K562 (cell line): ENCODE results near the gene CLCA1. TPM values are rescaled to one million over a fixed set of nuclear protein-coding genes. Genes with fewer than 3 reads are reported as not detected.
A peak's percentile ranks its signal among the peaks of the same experiment; 100 is the strongest.

Source experiments
- ATAC-seq: fragments of 200-7000 bp; cut with Tn5 transposase; 3 replicates; pipeline ENCODE4 v1.9.1; 2020; ENCODE audit warnings: moderate library complexity
- BruUV-seq: library from RNA; stranded (reverse); fragments of 400-500 nt; replicated peaks from 2 replicates; lab custom pipeline; 2021; lab: Mats Ljungman, UMichigan
- CTCF ChIA-PET: fragments of 300-600 bp; formaldehyde crosslinking; extraction: SDS; loops from one replicate; lab custom pipeline; 2021; ENCODE audit warnings: low intra/inter-chr PET ratio; lab: Yijun Ruan, JAX
- POLR2A ChIA-PET: fragments of 300-600, 350-650 bp; sonication (Branson Sonifier 250); formaldehyde crosslinking; extraction: SDS; loops from one replicate; lab custom pipeline; 2021; ENCODE audit warnings: antibody characterized with exemption, inconsistent platforms; lab: Yijun Ruan, JAX
- DNase-seq, 4 experiments: peaks; one replicate each; pipeline versions ENCODE4 v3.0.0 to v3.0.0-alpha.2; 2011 to 2018; ENCODE audit warnings: low spot score in 3 of 4, mixed read lengths in 3 of 4; ENCODE audit errors: extremely low read depth in 1 of 4
- FAIRE-seq: peaks from 2 replicates; lab custom pipeline; 2011; peaks lifted over from hg19 to GRCh38; lab: Jason Lieb, UNC
- H2AFZ ChIP-seq: 2 replicates; pipeline ENCODE4 v1.6.0; 2011; ENCODE audit warnings: low read depth, low read length, control low read depth, inconsistent platforms
- H3K27ac ChIP-seq: fragments of 200-600 bp; 3 replicates; pipeline ENCODE4 v1.8.0; 2011; ENCODE audit warnings: low read depth, mild to moderate bottlenecking, control low read depth, inconsistent platforms, low read length, moderate library complexity, mixed read lengths; ENCODE audit errors: extremely low read depth
- H3K27me3 ChIP-seq, 2 experiments: fragments of 300-600 bp in 1 of 2; 2 replicates in 1 of 2; 3 replicates in 1 of 2; pipeline versions ENCODE4 v1.6.0 to v1.8.0; 2011; ENCODE audit warnings: inconsistent platforms in 2 of 2, low read length in 2 of 2, mild to moderate bottlenecking in 1 of 2, mixed read lengths in 1 of 2, moderate library complexity in 1 of 2; ENCODE audit not compliant: control insufficient read depth in 2 of 2, insufficient read depth in 2 of 2
- H3K36me3 ChIP-seq: fragments of 300-600 bp; 3 replicates; pipeline ENCODE4 v1.8.0; 2011; ENCODE audit warnings: mild to moderate bottlenecking, low read length, inconsistent platforms; ENCODE audit not compliant: control insufficient read depth, insufficient read depth
- H3K4me1 ChIP-seq, 2 experiments: fragments of 200-600 bp in 1 of 2; replicated peaks in 1 of 2; 2 replicates in 1 of 2; 3 replicates in 1 of 2; pipeline versions ENCODE4 v1.5.1 to v1.8.0; 2011; ENCODE audit warnings: inconsistent platforms in 2 of 2, low read length in 2 of 2, mild to moderate bottlenecking in 1 of 2, mixed read lengths in 1 of 2, moderate library complexity in 1 of 2; ENCODE audit not compliant: control insufficient read depth in 2 of 2, insufficient read depth in 2 of 2
- H3K4me2 ChIP-seq: 2 replicates; pipeline ENCODE4 v1.6.1; 2011; ENCODE audit warnings: low read length, control low read depth, inconsistent platforms, mixed read lengths; ENCODE audit not compliant: insufficient read depth
- H3K4me3 ChIP-seq: fragments of 200-600 bp; sonication (generic), shearing (Covaris generic); 2 replicates; pipeline ENCODE4 v1.5.1; 2016; ENCODE audit warnings: control low read depth, inconsistent platforms
- H3K79me2 ChIP-seq: fragments of 200-600 bp; 3 replicates; pipeline ENCODE4 v1.8.0; 2011; ENCODE audit warnings: low read length, inconsistent platforms; ENCODE audit not compliant: control insufficient read depth, insufficient read depth
- H3K9ac ChIP-seq, 2 experiments: 2 replicates each; pipeline versions ENCODE4 v1.6.0 to v1.6.1; 2011; ENCODE audit warnings: low read depth in 2 of 2, low read length in 2 of 2, control low read depth in 1 of 2, inconsistent platforms in 1 of 2, mild to moderate bottlenecking in 1 of 2, mixed read lengths in 1 of 2; ENCODE audit not compliant: insufficient read depth in 1 of 2
- H3K9me1 ChIP-seq: one replicate; pipeline ENCODE4 v1.6.0; 2011; ENCODE audit warnings: inconsistent platforms, mild to moderate bottlenecking, low read length, moderate library complexity; ENCODE audit not compliant: control insufficient read depth, insufficient read depth
- H3K9me3 ChIP-seq: replicated peaks from 2 replicates; pipeline ENCODE4 v1.5.1; 2011; ENCODE audit warnings: low read depth, low read length, inconsistent platforms; ENCODE audit not compliant: control insufficient read depth, insufficient read depth
- H4K20me1 ChIP-seq: replicated peaks from 2 replicates; pipeline ENCODE4 v1.6.1; 2011; ENCODE audit warnings: low read length, inconsistent platforms, mixed read lengths; ENCODE audit not compliant: control insufficient read depth, insufficient read depth
- MCM2 ChIP-seq: fragments of 450-650 bp; IDR thresholded peaks from 2 replicates; pipeline ENCODE4 v1.6.1; 2017; ENCODE audit warnings: low read depth, mild to moderate bottlenecking
- MCM5 ChIP-seq: fragments of 450-650 bp; IDR thresholded peaks from 2 replicates; pipeline ENCODE4 v1.6.1; 2016; ENCODE audit warnings: low read depth
- NBN ChIP-seq: fragments of 450-650 bp; IDR thresholded peaks from 2 replicates; pipeline ENCODE4 v1.6.1; 2016; ENCODE audit warnings: low read depth, mild to moderate bottlenecking
- RCOR1 ChIP-seq, 2 experiments: IDR thresholded peaks; 2 replicates each; pipeline ENCODE4 v1.6.1; 2012; ENCODE audit warnings: low read depth in 2 of 2, low read length in 2 of 2, borderline replicate concordance in 1 of 2, improper control_type of control experiment in 1 of 2
- RHOXF2B ChIP-seq: fragments of 250-450 bp; sonication (Bioruptor Pico); conservative IDR thresholded peaks from 2 replicates; pipeline ENCODE4 v1.5.1; 2021
- RUNX1 ChIP-seq: sonication (generic); IDR thresholded peaks from 2 replicates; pipeline ENCODE4 v1.6.1; 2016; ENCODE audit warnings: antibody characterized with exemption, low read depth
- SIX5 ChIP-seq, 2 experiments: IDR thresholded peaks; 2 replicates each; pipeline ENCODE4 v1.6.1; 2011; ENCODE audit warnings: low read length in 2 of 2, borderline replicate concordance in 1 of 2, low read depth in 1 of 2, mild to moderate bottlenecking in 1 of 2, moderate library complexity in 1 of 2; ENCODE audit not compliant: insufficient read depth in 1 of 2
- SMAD4 ChIP-seq: fragments of 250-450 bp; sonication (Bioruptor Pico); conservative IDR thresholded peaks from 2 replicates; pipeline ENCODE4 v1.8.0; 2021; ENCODE audit warnings: inconsistent platforms, mild to moderate bottlenecking, moderate library complexity
- SOX6 ChIP-seq: fragments of 450-650 bp; IDR thresholded peaks from 2 replicates; pipeline ENCODE4 v1.6.1; 2014; ENCODE audit warnings: mild to moderate bottlenecking
- TOE1 ChIP-seq, 2 experiments: fragments of 450-650 bp in 1 of 2; sonication (generic) in 1 of 2; formaldehyde crosslinking in 1 of 2; IDR thresholded peaks; 2 replicates each; pipeline versions ENCODE4 v1.7.1 to v1.8.0; 2016 to 2022; ENCODE audit warnings: borderline replicate concordance in 2 of 2, mild to moderate bottlenecking in 2 of 2, antibody characterized with exemption in 1 of 2, inconsistent platforms in 1 of 2, low read depth in 1 of 2, missing genetic modification reagents in 1 of 2, moderate library complexity in 1 of 2
- ZC3H4 ChIP-seq: sonication (generic); formaldehyde crosslinking; IDR thresholded peaks from 2 replicates; pipeline ENCODE4 v1.9.0; 2021; ENCODE audit warnings: missing genetic modification reagents, borderline replicate concordance
- ZNF121 ChIP-seq: sonication (generic); formaldehyde crosslinking; conservative IDR thresholded peaks from 2 replicates; pipeline ENCODE4 v1.8.0; 2022; ENCODE audit warnings: missing genetic modification reagents
- ZNF134 ChIP-seq: fragments of 250-450 bp; sonication (Bioruptor Pico); conservative IDR thresholded peaks from 2 replicates; pipeline ENCODE4 v1.4.0; 2020
- ZNF232 ChIP-seq: sonication (generic); formaldehyde crosslinking; IDR thresholded peaks from 2 replicates; pipeline ENCODE4 v1.8.0; 2022; ENCODE audit warnings: mild to moderate bottlenecking, missing genetic modification reagents
- ZNF41 ChIP-seq: fragments of 250-450 bp; sonication (Bioruptor Pico); conservative IDR thresholded peaks from 2 replicates; pipeline ENCODE4 v1.4.0; 2020; ENCODE audit warnings: mild to moderate bottlenecking
- ZNF57 ChIP-seq: fragments of 450-650 bp; formaldehyde crosslinking; IDR thresholded peaks from 2 replicates; pipeline ENCODE4 v1.4.0; 2020; ENCODE audit warnings: mild to moderate bottlenecking, moderate library complexity
- WGBS: fragments of 100-300 bp; shearing (Covaris generic); methylation state at CpG from one replicate; pipeline ENCODE4 v1.1.6; 2016; ENCODE audit warnings: low coverage, mixed read lengths; ENCODE audit not compliant: insufficient coverage; ENCODE audit errors: missing lambda C conversion rate; 5-methylcytosine and 5-hydroxymethylcytosine counted together
- in situ Hi-C: fragments of 300-500 bp; cut with MboI; formaldehyde crosslinking; loops from 4 replicates; pipeline ENCODE4 v1.15.0; 2018; ENCODE audit warnings: inconsistent platforms, mixed read lengths
- intact Hi-C: fragments of 100-400 bp; cut with micrococcal nuclease; formaldehyde crosslinking; loops from 2 replicates; pipeline ENCODE4 v1.14.2; 2022
- polyA plus RNA-seq, 8 experiments: library from polyadenylated mRNA; depleted of rRNA in 4 of 8; stranded (reverse) in 5 of 8; unstranded in 3 of 8; fragments of >200 nt; fragmentation: Nextera tagmentation in 2 of 8; fragmentation: Illumina TruSeq in 1 of 8; extraction: Ambion mirVana in 2 of 8; extraction: Trizol in 1 of 8; gene quantifications; 2 replicates each; pipeline versions ENCODE4 v1.2.1 to v1.2.3, GENCODE V29; 2011 to 2014; ENCODE audit warnings: inconsistent platforms in 1 of 8, missing spikeins in 1 of 8
- total RNA-seq, 7 experiments: library from RNA; depleted of rRNA in 6 of 7; stranded (reverse); fragments of >200 nt in 6 of 7; fragmentation: Illumina TruSeq in 2 of 7; extraction: Trizol in 2 of 7; gene quantifications; 2 replicates each; pipeline versions ENCODE4 v1.2.1 to v1.2.3, GENCODE V29; 2011 to 2021; ENCODE audit warnings: low replicate concordance in 1 of 7
- TF ChIP-seq, protein P1 (sequence below): fragments of 200-800 bp; sonication (Bioruptor generic); IDR thresholded peaks from 2 replicates; pipeline ENCODE4 v1.6.1; 2017; ENCODE audit warnings: missing genetic modification characterization, missing compliant biosample characterization
- TF ChIP-seq, protein P2 (sequence below): sonication (generic); formaldehyde crosslinking; IDR thresholded peaks from 2 replicates; pipeline ENCODE4 v1.8.1; 2023; ENCODE audit warnings: missing genetic modification reagents, mild to moderate bottlenecking, borderline replicate concordance

CLCA1 gene
- total and polyA plus RNA-seq, 9 of the 15 experiments (the other 6 are each of a cell fraction or from before 2014, with no cell fraction given) = 0.03 to 0.08 (median 0.04) TPM; not detected in 6

- CTCF ChIA-PET = no interaction called here
- intact Hi-C loops = no loop called here
- in situ Hi-C loops = no loop called here
- no peaks in the 10 kb centered on the region for H3K9me3 ChIP-seq
- H3K27me3 ChIP-seq = no peaks in the 10 kb centered on the region; a peak in 1 of 5 replicates
- DNase-seq (peak in 1 of 4 experiments; percentile 25), FAIRE-seq (no peak), ATAC-seq (peak; percentile 82)
- no peak overlapping the region for H3K9ac ChIP-seq
- WGBS = 8% methylated on average over 3 of the region's 3 CpGs
- no peaks in the 10 kb centered on the region for H3K79me2 ChIP-seq
- no peaks in the 10 kb centered on the region for H3K36me3 ChIP-seq
- peak overlapping the region; percentile 25; the same call in 1 of the 2 replicates for H2AFZ ChIP-seq
- no peaks in the 10 kb centered on the region for H4K20me1 ChIP-seq
- peak overlapping the region; percentile 28; the same call in 1 of the 3 replicates for H3K27ac ChIP-seq
- no peaks in the 10 kb centered on the region; a peak in 1 of 5 replicates for H3K4me1 ChIP-seq
- no peak overlapping the region for H3K4me2 ChIP-seq
- no peaks in the 10 kb centered on the region for H3K9me1 ChIP-seq
- POLR2A ChIA-PET = interaction anchor here (1.0 to 1.5 kb wide), 5 partner anchors 9 to 30 kb away, joined by 3 to 4 read pairs (median 3); no protein-coding TSS in a partner anchor
- no peak overlapping the region for H3K4me3 ChIP-seq
- no TSS peak for BruUV-seq
- no peak for TF ChIP-seq ZNF57 (CRISPR knock-in tag)
- no peak for TF ChIP-seq ZNF41
- no peak for TF ChIP-seq SIX5 (IDR thresholded peaks at IDR 0.05; ENCODE audit: borderline replicate concordance in 1 of 2, insufficient read depth in 1 of 2, low read depth in 1 of 2, low read length in 2 of 2)
- no peak for TF ChIP-seq RUNX1
- no peak for TF ChIP-seq SMAD4 (CRISPR knock-in tag)
- TF ChIP-seq, protein P1, sequence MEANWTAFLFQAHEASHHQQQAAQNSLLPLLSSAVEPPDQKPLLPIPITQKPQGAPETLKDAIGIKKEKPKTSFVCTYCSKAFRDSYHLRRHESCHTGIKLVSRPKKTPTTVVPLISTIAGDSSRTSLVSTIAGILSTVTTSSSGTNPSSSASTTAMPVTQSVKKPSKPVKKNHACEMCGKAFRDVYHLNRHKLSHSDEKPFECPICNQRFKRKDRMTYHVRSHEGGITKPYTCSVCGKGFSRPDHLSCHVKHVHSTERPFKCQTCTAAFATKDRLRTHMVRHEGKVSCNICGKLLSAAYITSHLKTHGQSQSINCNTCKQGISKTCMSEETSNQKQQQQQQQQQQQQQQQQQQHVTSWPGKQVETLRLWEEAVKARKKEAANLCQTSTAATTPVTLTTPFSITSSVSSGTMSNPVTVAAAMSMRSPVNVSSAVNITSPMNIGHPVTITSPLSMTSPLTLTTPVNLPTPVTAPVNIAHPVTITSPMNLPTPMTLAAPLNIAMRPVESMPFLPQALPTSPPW (CRISPR knock-in tag) = peak; percentile 37; the same call in 1 of the 2 replicates
- no peak for TF ChIP-seq MCM2
- TF ChIP-seq, protein P2, sequence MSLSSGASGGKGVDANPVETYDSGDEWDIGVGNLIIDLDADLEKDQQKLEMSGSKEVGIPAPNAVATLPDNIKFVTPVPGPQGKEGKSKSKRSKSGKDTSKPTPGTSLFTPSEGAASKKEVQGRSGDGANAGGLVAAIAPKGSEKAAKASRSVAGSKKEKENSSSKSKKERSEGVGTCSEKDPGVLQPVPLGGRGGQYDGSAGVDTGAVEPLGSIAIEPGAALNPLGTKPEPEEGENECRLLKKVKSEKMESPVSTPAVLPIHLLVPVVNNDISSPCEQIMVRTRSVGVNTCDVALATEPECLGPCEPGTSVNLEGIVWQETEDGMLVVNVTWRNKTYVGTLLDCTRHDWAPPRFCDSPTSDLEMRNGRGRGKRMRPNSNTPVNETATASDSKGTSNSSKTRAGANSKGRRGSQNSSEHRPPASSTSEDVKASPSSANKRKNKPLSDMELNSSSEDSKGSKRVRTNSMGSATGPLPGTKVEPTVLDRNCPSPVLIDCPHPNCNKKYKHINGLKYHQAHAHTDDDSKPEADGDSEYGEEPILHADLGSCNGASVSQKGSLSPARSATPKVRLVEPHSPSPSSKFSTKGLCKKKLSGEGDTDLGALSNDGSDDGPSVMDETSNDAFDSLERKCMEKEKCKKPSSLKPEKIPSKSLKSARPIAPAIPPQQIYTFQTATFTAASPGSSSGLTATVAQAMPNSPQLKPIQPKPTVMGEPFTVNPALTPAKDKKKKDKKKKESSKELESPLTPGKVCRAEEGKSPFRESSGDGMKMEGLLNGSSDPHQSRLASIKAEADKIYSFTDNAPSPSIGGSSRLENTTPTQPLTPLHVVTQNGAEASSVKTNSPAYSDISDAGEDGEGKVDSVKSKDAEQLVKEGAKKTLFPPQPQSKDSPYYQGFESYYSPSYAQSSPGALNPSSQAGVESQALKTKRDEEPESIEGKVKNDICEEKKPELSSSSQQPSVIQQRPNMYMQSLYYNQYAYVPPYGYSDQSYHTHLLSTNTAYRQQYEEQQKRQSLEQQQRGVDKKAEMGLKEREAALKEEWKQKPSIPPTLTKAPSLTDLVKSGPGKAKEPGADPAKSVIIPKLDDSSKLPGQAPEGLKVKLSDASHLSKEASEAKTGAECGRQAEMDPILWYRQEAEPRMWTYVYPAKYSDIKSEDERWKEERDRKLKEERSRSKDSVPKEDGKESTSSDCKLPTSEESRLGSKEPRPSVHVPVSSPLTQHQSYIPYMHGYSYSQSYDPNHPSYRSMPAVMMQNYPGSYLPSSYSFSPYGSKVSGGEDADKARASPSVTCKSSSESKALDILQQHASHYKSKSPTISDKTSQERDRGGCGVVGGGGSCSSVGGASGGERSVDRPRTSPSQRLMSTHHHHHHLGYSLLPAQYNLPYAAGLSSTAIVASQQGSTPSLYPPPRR (CRISPR knock-in tag) = no peak
- no peak for TF ChIP-seq RHOXF2B (CRISPR knock-in tag)
- TF ChIP-seq SOX6 = no peak
- no peak for TF ChIP-seq ZC3H4 (CRISPR knock-in tag)
- TF ChIP-seq ZNF121 = no peak
- peak in 1 of 2 experiments; percentile 34; a peak in 1 of 4 replicates for TF ChIP-seq RCOR1 (IDR thresholded peaks at IDR 0.05; ENCODE audit: borderline replicate concordance in 1 of 2, low read depth in 2 of 2, low read length in 2 of 2)
- TF ChIP-seq ZNF134 (CRISPR knock-in tag) = no peak
- TF ChIP-seq MCM5 = no peak
- no peak for TF ChIP-seq NBN
- TF ChIP-seq TOE1 (IDR thresholded peaks at IDR 0.05; ENCODE audit: borderline replicate concordance) = no peak
- no peak for TF ChIP-seq TOE1 (CRISPR knock-in tag; IDR thresholded peaks at IDR 0.05; ENCODE audit: borderline replicate concordance, low read depth)
- no peak for TF ChIP-seq ZNF232 (CRISPR knock-in tag)
These were observed 38.9 kb upstream of the CLCA1 start for GRCh38 chr1:86429835-86430234.
